Fibroblast of skin of back (primary cell): ENCODE data around the gene NDFIP2.

Experiments used
- DNase-seq: peaks from one replicate; pipeline ENCODE4 v3.0.0-alpha.2; 2013

The NDFIP2 gene

DNA sequence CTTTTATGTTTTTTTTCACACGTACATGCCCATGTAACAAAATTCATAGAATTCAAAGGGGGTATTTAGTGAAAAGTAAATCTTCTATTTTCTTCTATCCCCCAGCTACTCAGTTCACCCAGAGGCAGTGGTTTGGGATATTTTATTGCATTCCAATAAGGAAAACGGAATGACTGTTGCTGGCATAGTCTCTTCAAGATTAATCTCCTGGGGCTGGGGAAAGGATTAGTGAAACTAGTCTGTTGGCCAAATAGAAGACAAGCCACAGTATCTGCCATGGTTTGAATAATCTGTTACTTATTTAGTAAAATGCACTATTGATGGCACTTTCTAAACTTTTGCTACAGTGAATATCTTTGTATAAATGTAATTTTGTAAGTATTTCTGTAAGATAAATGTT, 122.0 kb downstream of the NDFIP2 start:
- DNase-seq = no peak

DNA sequence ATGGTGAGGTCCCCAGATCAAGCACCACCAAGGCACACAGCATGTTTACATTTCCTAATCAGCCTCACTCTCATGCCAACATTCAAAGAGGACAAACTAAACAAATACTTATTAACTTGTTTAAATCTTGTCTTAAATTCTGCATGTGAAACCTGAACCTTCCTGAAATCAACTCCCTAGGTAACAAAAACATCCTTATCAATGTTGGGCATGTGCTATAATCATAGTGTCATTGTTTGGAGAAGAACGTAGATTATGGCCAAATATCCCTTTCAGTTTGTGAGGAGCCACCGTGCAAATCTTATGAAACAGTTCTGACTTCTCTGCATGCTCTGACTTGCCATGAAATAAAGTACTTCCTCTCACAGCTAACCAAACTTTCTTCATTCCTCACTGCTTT, 123.8 kb downstream of the NDFIP2 start:
- no peak for DNase-seq
